ENCODE results near the gene MPC1L.

DNA sequence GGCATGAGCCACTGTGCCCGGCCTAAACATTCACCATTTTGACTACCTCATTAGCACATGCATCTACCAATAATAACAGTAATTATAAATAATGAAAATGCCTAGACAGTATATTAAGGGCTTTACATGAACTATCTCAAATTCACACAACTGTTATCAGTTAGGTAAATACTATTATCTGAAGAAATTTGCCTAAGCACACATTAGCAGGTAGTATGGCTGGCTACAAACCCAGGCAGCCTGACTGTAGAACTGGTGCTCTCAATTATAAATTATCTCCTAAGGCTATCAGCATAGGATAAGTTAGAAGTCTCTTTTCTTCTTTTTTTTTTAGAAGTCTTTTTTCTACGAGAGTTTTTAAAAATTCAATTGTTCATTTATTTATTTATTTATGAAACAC, 38.3 kb downstream of the MPC1L start:
- TF ChIP-seq TAF1 (IDR thresholded peaks at IDR 0.05; ENCODE audit: low read depth, low read length) (no peak), POLR2AphosphoS5 (IDR thresholded peaks at IDR 0.05; ENCODE audit: low read depth, low read length) (no peak), POLR2A (IDR thresholded peaks at IDR 0.05; ENCODE audit: low read depth, low read length) (no peak)
